Sigmoid colon (tissue), 7 donors: ENCODE results near the gene MATCAP1. TPM values are rescaled to one million over a fixed set of nuclear protein-coding genes. Genes with fewer than 3 reads are reported as not detected.
A peak's percentile ranks its signal among the peaks of the same experiment; 100 is the strongest.

Source experiments
- DNase-seq: peaks from one replicate; pipeline ENCODE4 v3.0.0-alpha.2; 2019
- H3K27ac ChIP-seq, 4 donors: fragments of 200-600 bp; sonication (generic); one replicate each; pipeline ENCODE4 v1.5.1; 2016 to 2019; ENCODE audit warnings: mild to moderate bottlenecking in 1 of 4
- H3K27me3 ChIP-seq, 3 donors: fragments of 200-600 bp; sonication (generic); one replicate each; pipeline ENCODE4 v1.5.1; 2019; ENCODE audit warnings: mild to moderate bottlenecking in 1 of 3
- H3K36me3 ChIP-seq, 4 donors: fragments of 200-600 bp; sonication (generic); one replicate each; pipeline ENCODE4 v1.5.1; 2016 to 2019
- H3K4me1 ChIP-seq, 4 donors: fragments of 200-600 bp; sonication (generic); one replicate each; pipeline ENCODE4 v1.5.1; 2017 to 2019
- H3K4me3 ChIP-seq, 4 donors: fragments of 200-600 bp; sonication (generic); one replicate each; pipeline ENCODE4 v1.5.1; 2017 to 2019; ENCODE audit warnings: mild to moderate bottlenecking in 2 of 4, moderate library complexity in 1 of 4
- H3K9me3 ChIP-seq, 4 donors: fragments of 200-600 bp in 3 of 4; sonication (generic) in 3 of 4; one replicate each; pipeline versions ENCODE4 v1.5.1 to v1.6.1; 2013 to 2019
- CTCF ChIP-seq, 4 experiments: fragments of 450-650 bp in 3 of 4; fragments of 200-600 bp in 1 of 4; IDR thresholded peaks; one replicate each; pipeline ENCODE4 v1.5.1; 2016 to 2019; ENCODE audit warnings: antibody characterized with exemption in 4 of 4, mild to moderate bottlenecking in 3 of 4, moderate library complexity in 2 of 4
- EP300 ChIP-seq, 4 donors: sonication (generic); formaldehyde crosslinking; IDR thresholded peaks; one replicate each; pipeline ENCODE4 v1.6.1; 2017; ENCODE audit warnings: antibody characterized with exemption in 4 of 4
- POLR2A ChIP-seq, 2 donors: fragments of 450-650 bp; IDR thresholded peaks; one replicate each; pipeline ENCODE4 v1.6.1; 2016; ENCODE audit warnings: antibody characterized with exemption in 2 of 2, mild to moderate bottlenecking in 2 of 2, moderate library complexity in 2 of 2
- POLR2AphosphoS5 ChIP-seq, 4 donors: sonication (generic); formaldehyde crosslinking; IDR thresholded peaks; one replicate each; pipeline ENCODE4 v1.6.1; 2017; ENCODE audit warnings: antibody characterized with exemption in 4 of 4
- WGBS, 2 donors: extraction: QIAGEN DNeasy Blood & Tissue Kit; methylation state at CpG; one replicate each; pipeline ENCODE4 v1.1.7; 2013; 5-methylcytosine and 5-hydroxymethylcytosine counted together
- intact Hi-C: fragments of 100-400 bp; cut with DNase I; formaldehyde crosslinking; loops from one replicate; pipeline ENCODE4 v1.15.1; 2023
- polyA plus RNA-seq, 3 donors: library from polyadenylated mRNA; stranded (reverse); fragments of 200-250 nt; gene quantifications; one replicate each; pipeline ENCODE4 v1.2.3, GENCODE V29; 2013
- total RNA-seq, 4 donors: library from RNA; depleted of rRNA; stranded (reverse); fragments of >200 nt; gene quantifications; one replicate each; pipeline ENCODE4 v1.1.0, GENCODE V29; 2016
- donor health status: healthy with polysubstance abuse.
- donor health status: Bipolar disorder and iron deficiency.
- donor health status: healthy.

The MATCAP1 gene
- total RNA-seq (10 to 100 TPM in 1 of 4 donors, 1 to 10 TPM in 3; 6.6 to 22.2 (median 9.7) TPM), polyA plus RNA-seq (10 to 100 TPM in 1 of 3 donors, 1 to 10 TPM in 2; 3.0 to 30.3 (median 4.8) TPM)

- peak; percentile 98 for DNase-seq
- WGBS, 2 donors = 0% methylated on average over 77 of the region's 77 CpGs
- Histone ChIP-seq H3K27ac (peak within 1 kb of the TSS; percentile 91 to 96 (median 94)), H3K4me3 (peak within 1 kb of the TSS; percentile 68 to 79 (median 73)), H3K36me3 (no peaks in the 10 kb centered on the region), H3K9me3 (no peaks in the 10 kb centered on the region), H3K27me3 (no peaks in the 10 kb centered on the region), H3K4me1 (peaks cover 0 to 39% (median 32%) of the 10 kb centered on the region in 4 donors)
- TF ChIP-seq EP300 (IDR thresholded peaks at IDR 0.05) = peak in 2 of 4 donors; percentile 41 to 55
- no peak for TF ChIP-seq CTCF (IDR thresholded peaks at IDR 0.05)
- TF ChIP-seq POLR2AphosphoS5 (IDR thresholded peaks at IDR 0.05) = peak; percentile 45 to 83 (median 67)
- peak in 1 of 2 donors; percentile 41 for TF ChIP-seq POLR2A (IDR thresholded peaks at IDR 0.05)
- intact Hi-C loops = loop anchor here (1.0 kb wide), 1 partner anchor 61 kb away; no protein-coding TSS in a partner anchor
Observed at GRCh38 chr16:67183627-67184452, at the start of gene MATCAP1. Gene MATCAP1, minus strand, starts transcription at chr16:67183963. Its CDS starts 3,353 bp downstream, at chr16:67180610.

GRCh38 chr16:67230809-67231660 lies 47.3 kb upstream of the MATCAP1 start:
- Histone ChIP-seq H3K9me3 (no peaks in the 10 kb centered on the region), H3K4me1 (peaks cover 0 to 19% (median 16%) of the 10 kb centered on the region in 4 donors), H3K27me3 (no peaks in the 10 kb centered on the region), H3K4me3 (no peak overlapping the region), H3K36me3 (peaks cover 12 to 69% (median 39%) of the 10 kb centered on the region in 4 donors), H3K27ac (no peak overlapping the region)
- intact Hi-C loops = no loop called here
- WGBS, 2 donors = 80 to 88% methylated on average over 12 of the region's 12 CpGs
- DNase-seq = no peak
- TF ChIP-seq CTCF (IDR thresholded peaks at IDR 0.05) (no peak), POLR2A (IDR thresholded peaks at IDR 0.05) (no peak), POLR2AphosphoS5 (IDR thresholded peaks at IDR 0.05) (no peak), EP300 (IDR thresholded peaks at IDR 0.05) (no peak)

GRCh38 chr16:67229906-67230808 lies 46.4 kb upstream of the MATCAP1 start:
- intact Hi-C loops = loop anchor here (5.0 kb wide), 1 partner anchor 617 kb away; the partner anchor contains the start of genes CENPT and NUTF2
- no peak overlapping the region for H3K27ac ChIP-seq
- H3K27me3 ChIP-seq = no peaks in the 10 kb centered on the region
- H3K4me3 ChIP-seq = no peak overlapping the region
- H3K4me1 ChIP-seq = peaks cover 0 to 26% (median 21%) of the 10 kb centered on the region in 4 donors
- no peak for DNase-seq
- 88 to 93% methylated on average over 32 of the region's 32 CpGs for WGBS, 2 donors
- H3K36me3 ChIP-seq = peaks cover 12 to 64% (median 37%) of the 10 kb centered on the region in 4 donors
- TF ChIP-seq CTCF (IDR thresholded peaks at IDR 0.05) = no peak
- TF ChIP-seq EP300 (IDR thresholded peaks at IDR 0.05) = no peak
- no peak for TF ChIP-seq POLR2AphosphoS5 (IDR thresholded peaks at IDR 0.05)
- H3K9me3 ChIP-seq = no peaks in the 10 kb centered on the region

- TF ChIP-seq CTCF (IDR thresholded peaks at IDR 0.05) = no peak
- TF ChIP-seq POLR2AphosphoS5 (IDR thresholded peaks at IDR 0.05) = no peak
- no peak for TF ChIP-seq EP300 (IDR thresholded peaks at IDR 0.05)
- no peak for TF ChIP-seq POLR2A (IDR thresholded peaks at IDR 0.05)
- H3K4me3 ChIP-seq = no peak overlapping the region
- H3K27ac ChIP-seq = no peak overlapping the region
- DNase-seq = no peak
- 80 to 91% methylated on average over 9 of the region's 9 CpGs for WGBS, 2 donors
- H3K36me3 ChIP-seq = peaks cover 12 to 52% (median 37%) of the 10 kb centered on the region in 4 donors
- intact Hi-C loops = loop anchor here (5.0 kb wide), 1 partner anchor 618 kb away; the partner anchor contains the start of genes CENPT and NUTF2
- H3K9me3 ChIP-seq = no peaks in the 10 kb centered on the region
- H3K4me1 ChIP-seq = peaks cover 0 to 26% (median 21%) of the 10 kb centered on the region in 4 donors
- no peaks in the 10 kb centered on the region for H3K27me3 ChIP-seq
Observed at GRCh38 chr16:67228905-67229304, 45.1 kb upstream of the MATCAP1 start.
